T-helper 1 cell (primary cell): ENCODE data around the gene SERGEF.

Experiments
- DNase-seq, 5 donors: peaks; one replicate each; pipeline ENCODE4 v3.0.0-alpha.2; 2012 to 2020
- total RNA-seq, 4 donors: gene quantifications; one replicate each; lab custom pipeline; 2026; lab: John Stamatoyannopoulos, UW

Gene SERGEF
- 18.7 to 24.9 (median 20.3) reads per million in 4 donors for total RNA-seq

- DNase-seq = peak; percentile 87 to 97 (median 93)
These were observed at the start of gene SERGEF for GRCh38 chr11:18012906-18013781. TSS of gene SERGEF (minus strand) at chr11:18013047. CDS start at chr11:18013010, 37 bp downstream.

- DNase-seq = no peak
These were observed 48.5 kb upstream of the SERGEF start for GRCh38 chr11:18061351-18061750.

GRCh38 chr11:18056561-18057181 lies 43.8 kb upstream of the SERGEF start:
- DNase-seq = no peak

GRCh38 chr11:18054511-18055103 lies 41.8 kb upstream of the SERGEF start:
- no peak for DNase-seq

- no peak for DNase-seq
These were observed 38.0 kb upstream of the SERGEF start for GRCh38 chr11:18050848-18051247.

GRCh38 chr11:18046116-18046777 lies 33.4 kb upstream of the SERGEF start, which contains the start of gene TPH1:
TSS of gene TPH1 (minus strand) at chr11:18046269. CDS start at chr11:18040762, 5,507 bp downstream.
- DNase-seq = no peak

- no peak for DNase-seq
These were observed 23.6 kb upstream of the SERGEF start for GRCh38 chr11:18036456-18036855.

- no peak for DNase-seq
These were observed 14.6 kb upstream of the SERGEF start for GRCh38 chr11:18027475-18027874.

GRCh38 chr11:18022419-18022818 lies 9.6 kb upstream of the SERGEF start:
- no peak for DNase-seq

- DNase-seq = no peak
These were observed 6.8 kb upstream of the SERGEF start for GRCh38 chr11:18019650-18020049.

GRCh38 chr11:18016789-18017188 lies 3.9 kb upstream of the SERGEF start:
- DNase-seq = no peak

GRCh38 chr11:18014876-18015275 lies 2.0 kb upstream of the SERGEF start:
- DNase-seq = no peak

GRCh38 chr11:18013790-18014507 lies 1.1 kb upstream of the SERGEF start:
- DNase-seq = peak in 1 of 5 donors; percentile 3

- peak in 3 of 5 donors; percentile 10 to 19 (median 17) for DNase-seq
These were observed 533 bp downstream of the SERGEF start for GRCh38 chr11:18012122-18012905.

GRCh38 chr11:18011633-18012032 lies 1.2 kb downstream of the SERGEF start:
- DNase-seq = no peak

- no peak for DNase-seq
These were observed 1.8 kb downstream of the SERGEF start for GRCh38 chr11:18010977-18011586.

GRCh38 chr11:18010121-18010670 lies 2.7 kb downstream of the SERGEF start:
- peak in 1 of 5 donors; percentile 8 for DNase-seq

- no peak for DNase-seq
These were observed 7.3 kb downstream of the SERGEF start for GRCh38 chr11:18005376-18006129.

GRCh38 chr11:18001191-18001590 lies 11.7 kb downstream of the SERGEF start:
- DNase-seq = no peak

- DNase-seq = no peak
These were observed 12.1 kb downstream of the SERGEF start for GRCh38 chr11:18000760-18001159.
